Fibroblast of skin of back (primary cell): Measurements from ENCODE around the gene MYO1A.
"Not testable (repeated sequence)": the region's sequence is repeated elsewhere in the genome, so short reads cannot be mapped to it uniquely, and the experiment has no call there.

Experiments used
- DNase-seq: peaks from one replicate; pipeline ENCODE4 v3.0.0-alpha.2; 2013

MYO1A gene

GRCh38 chr12:57046947-57047890 is 2.7 kb downstream of the MYO1A start:
- no peak for DNase-seq

- no peak for DNase-seq
These were observed 3.7 kb downstream of the MYO1A start for GRCh38 chr12:57046086-57046791.

GRCh38 chr12:57044889-57045288 is 5.0 kb downstream of the MYO1A start:
- DNase-seq = peak; percentile 9

GRCh38 chr12:57044468-57044867 is 5.5 kb downstream of the MYO1A start:
- no peak for DNase-seq

GRCh38 chr12:57042695-57043094 is 7.2 kb downstream of the MYO1A start:
- DNase-seq = no peak

GRCh38 chr12:57040750-57041149 is 9.2 kb downstream of the MYO1A start:
- DNase-seq = no peak

GRCh38 chr12:57040211-57040610 is 9.7 kb downstream of the MYO1A start:
- DNase-seq = no peak

- no peak for DNase-seq
These were observed 10.7 kb downstream of the MYO1A start for GRCh38 chr12:57039016-57039798.

- no peak for DNase-seq
These were observed 12.7 kb downstream of the MYO1A start for GRCh38 chr12:57037264-57037663.

- no peak for DNase-seq
These were observed 16.5 kb downstream of the MYO1A start for GRCh38 chr12:57033431-57033830.

GRCh38 chr12:57031789-57032188 is 18.1 kb downstream of the MYO1A start:
- DNase-seq = no peak

- no peak for DNase-seq
These were observed 18.7 kb downstream of the MYO1A start for GRCh38 chr12:57031138-57031725.

GRCh38 chr12:57029457-57029856 is 20.5 kb downstream of the MYO1A start:
- no peak for DNase-seq

- no peak for DNase-seq
These were observed 22.1 kb downstream of the MYO1A start for GRCh38 chr12:57027805-57028153.

GRCh38 chr12:57027011-57027804 is 22.7 kb downstream of the MYO1A start:
- no peak for DNase-seq

GRCh38 chr12:57025196-57025595 is 24.7 kb downstream of the MYO1A start:
- no peak for DNase-seq

- not testable (repeated sequence) for DNase-seq
These were observed 27.6 kb downstream of the MYO1A start for GRCh38 chr12:57022324-57022723.

GRCh38 chr12:57019983-57020719 is 29.8 kb downstream of the MYO1A start:
- DNase-seq = no peak

- DNase-seq = no peak
These were observed 31.0 kb downstream of the MYO1A start for GRCh38 chr12:57018906-57019305.

GRCh38 chr12:57018353-57018752 is 31.6 kb downstream of the MYO1A start:
- DNase-seq = not testable (repeated sequence)

GRCh38 chr12:57016348-57016747 is 33.6 kb downstream of the MYO1A start, which contains the start of gene TAC3:
TSS of gene TAC3 (minus strand) at chr12:57016529. CDS start at chr12:57015797, 732 bp downstream.
- DNase-seq = no peak
